A549 (cell line): ENCODE data around the gene NEDD9. TPM values are rescaled to one million over a fixed set of nuclear protein-coding genes. Genes with fewer than 3 reads are reported as not detected.

Source experiments
- ATAC-seq, 2 experiments: fragments of 200-7000 bp in 1 of 2; fragments of >200 bp in 1 of 2; cut with Nextera tagmentation in 1 of 2; cut with Tn5 transposase in 1 of 2; 3 replicates each; pipeline versions ENCODE4 v1.8.0 to v1.9.1; 2018 to 2020; ENCODE audit warnings: mild to moderate bottlenecking in 1 of 2, moderate library complexity in 1 of 2
- CTCF ChIA-PET: fragments of 300-600 bp; sonication (Branson Sonifier 250); formaldehyde crosslinking; extraction: SDS; loops from one replicate; lab custom pipeline; 2021; ENCODE audit warnings: antibody characterized with exemption, inconsistent platforms; lab: Yijun Ruan, JAX
- POLR2A ChIA-PET: fragments of 350-600 bp; formaldehyde crosslinking; extraction: SDS; loops from one replicate; lab custom pipeline; 2021; ENCODE audit warnings: antibody characterized with exemption, inconsistent platforms; lab: Yijun Ruan, JAX
- DNase-seq, 2 experiments: peaks; one replicate each; pipeline versions ENCODE4 v3.0.0 to v3.0.0-alpha.2; 2011 to 2016; ENCODE audit warnings: low read depth in 1 of 2, low spot score in 1 of 2
- FAIRE-seq: peaks from 2 replicates; lab custom pipeline; 2011; peaks lifted over from hg19 to GRCh38; lab: Jason Lieb, UNC
- H3K27ac ChIP-seq, 2 experiments: fragments of >200 bp; sonication (Bioruptor Twin); formaldehyde crosslinking; 3 replicates each; pipeline ENCODE4 v1.5.1; 2016 to 2017
- H3K4me1 ChIP-seq: fragments of >200 bp; sonication (Bioruptor Twin); formaldehyde crosslinking; 3 replicates; pipeline ENCODE4 v1.6.1; 2016
- H3K4me2 ChIP-seq: fragments of >200 bp; sonication (Bioruptor Twin); formaldehyde crosslinking; 3 replicates; pipeline ENCODE4 v1.6.1; 2016
- H3K4me3 ChIP-seq: fragments of >200 bp; sonication (Bioruptor Twin); formaldehyde crosslinking; 3 replicates; pipeline ENCODE4 v1.5.1; 2016
- H3K9me3 ChIP-seq: fragments of >200 bp; sonication (Bioruptor Twin); formaldehyde crosslinking; 3 replicates; pipeline ENCODE4 v1.6.1; 2016
- BHLHE40 ChIP-seq: IDR thresholded peaks from 2 replicates; pipeline ENCODE4 v1.6.1; 2012; ENCODE audit warnings: low read depth, low read length, inconsistent platforms
- CEBPB ChIP-seq, 2 experiments: fragments of >200 bp in 1 of 2; sonication (Bioruptor Twin) in 1 of 2; formaldehyde crosslinking in 1 of 2; IDR thresholded peaks; 2 replicates each; pipeline ENCODE4 v1.6.1; 2012 to 2016
- CTCF ChIP-seq: fragments of >200 bp; sonication (Bioruptor Twin); formaldehyde crosslinking; IDR thresholded peaks from 3 replicates; pipeline ENCODE4 v1.5.1; 2016
- E2F6 ChIP-seq: IDR thresholded peaks from 2 replicates; pipeline ENCODE4 v1.6.1; 2012; ENCODE audit warnings: low read depth, borderline replicate concordance
- EP300 ChIP-seq, 2 experiments: fragments of >200 bp; sonication (Bioruptor Twin); formaldehyde crosslinking; IDR thresholded peaks; 2 replicates in 1 of 2; 3 replicates in 1 of 2; pipeline ENCODE4 v1.6.1; 2016 to 2017
- FOSB ChIP-seq: fragments of 250-450 bp; sonication (Bioruptor Pico); IDR thresholded peaks from 2 replicates; pipeline ENCODE4 v1.5.0; 2020; ENCODE audit warnings: mild to moderate bottlenecking, moderate library complexity
- GATA3 ChIP-seq: IDR thresholded peaks from 2 replicates; pipeline ENCODE4 v1.6.1; 2012; ENCODE audit warnings: borderline replicate concordance
- HDAC2 ChIP-seq: fragments of 200-600 bp; sonication (generic); IDR thresholded peaks from 2 replicates; pipeline ENCODE4 v1.6.1; 2016
- HEYL ChIP-seq: fragments of 250-450 bp; sonication (Bioruptor Pico); IDR thresholded peaks from 2 replicates; pipeline ENCODE4 v1.8.0; 2021; ENCODE audit warnings: mild to moderate bottlenecking, moderate library complexity
- HOXA7 ChIP-seq: fragments of 250-450 bp; sonication (Bioruptor Pico); IDR thresholded peaks from 2 replicates; pipeline ENCODE4 v1.5.0; 2020; ENCODE audit warnings: mild to moderate bottlenecking, moderate library complexity
- HOXB5 ChIP-seq: fragments of 250-450 bp; sonication (Bioruptor Pico); IDR thresholded peaks from 2 replicates; pipeline ENCODE4 v1.5.0; 2020; ENCODE audit warnings: mild to moderate bottlenecking, moderate library complexity
- JUNB ChIP-seq: fragments of >200 bp; sonication (Bioruptor Twin); formaldehyde crosslinking; IDR thresholded peaks from 2 replicates; pipeline ENCODE4 v1.6.1; 2016
- RARB ChIP-seq: fragments of 250-450 bp; sonication (Bioruptor Pico); IDR thresholded peaks from 2 replicates; pipeline ENCODE4 v1.8.0; 2021; ENCODE audit warnings: mild to moderate bottlenecking, moderate library complexity
- TP53 ChIP-seq: fragments of 250-450 bp; sonication (Bioruptor Pico); IDR thresholded peaks from 2 replicates; pipeline ENCODE4 v1.5.0; 2021; ENCODE audit warnings: mild to moderate bottlenecking, moderate library complexity
- WGBS: methylation state at CpG from one replicate; pipeline ENCODE4 v1.1.6; 2017; ENCODE audit errors: missing lambda C conversion rate; 5-methylcytosine and 5-hydroxymethylcytosine counted together
- polyA plus RNA-seq, 4 experiments: library from polyadenylated mRNA; depleted of rRNA in 3 of 4; stranded (reverse); fragments of >200 nt; fragmentation: RNase III in 1 of 4; extraction: RNeasy Plus Mini Kit Qiagen cat#74134 plus additional on column Dnase treatment in 1 of 4; gene quantifications; 2 replicates in 3 of 4; 3 replicates in 1 of 4; pipeline ENCODE4 v1.2.3, GENCODE V29; 2011 to 2017

NEDD9 gene
- polyA plus RNA-seq, 2 of the 4 experiments (the other 2 are of a cell fraction), result 46.7 to 79.6 TPM

- TF ChIP-seq JUNB, result peak; percentile 50; the same call in 1 of the 2 replicates
- TF ChIP-seq, all 56 proteins: peak for 16
Measured at GRCh38 chr6:11218538-11219399, 13.7 kb downstream of the NEDD9 start (continued).

- peaks cover 100% of the 10 kb centered on the region for H3K4me1 ChIP-seq
- ATAC-seq (no peak), DNase-seq (peak in 1 of 2 experiments; percentile 27), FAIRE-seq (no peak)
- H3K9me3 ChIP-seq, result no peaks in the 10 kb centered on the region
- no peak overlapping the region for H3K4me3 ChIP-seq
- CTCF ChIA-PET, result interaction anchor here (0.6 to 13.0 kb wide), 2 partner anchors 8 to 279 kb away, joined by 3 to 66 read pairs; no protein-coding TSS in a partner anchor
- H3K4me2 ChIP-seq, result peak overlapping the region; percentile 92
- POLR2A ChIA-PET, result interaction anchor here (0.5 to 1.2 kb wide), 3 partner anchors 11 to 217 kb away, joined by 3 to 6 read pairs (median 5); no protein-coding TSS in a partner anchor
- 54% methylated on average over 3 of the region's 3 CpGs for WGBS
- H3K27ac ChIP-seq, result peak overlapping the region; percentile 93 to 94
- TF ChIP-seq HEYL (peak; percentile 59), CTCF (no peak), FOSB (CRISPR knock-in tag) (0 out of 2 replicates have a peak, but pooled peaks have one; percentile 14), E2F6 (no peak), HOXB5 (CRISPR knock-in tag) (peak; percentile 9; the same call in 1 of the 2 replicates)
Measured at GRCh38 chr6:11218102-11218442, 14.4 kb downstream of the NEDD9 start.

GRCh38 chr6:11217360-11218101, 14.9 kb downstream of the NEDD9 start:
- Histone ChIP-seq H3K4me2 (peak overlapping the region; percentile 92), H3K4me1 (peaks cover 100% of the 10 kb centered on the region), H3K27ac (peak overlapping the region; percentile 93 to 94), H3K9me3 (no peaks in the 10 kb centered on the region), H3K4me3 (no peak overlapping the region)
- WGBS, result 66% methylated on average over 4 of the region's 4 CpGs
- ChIA-PET CTCF (interaction anchor here (0.6 to 13.0 kb wide), 3 partner anchors 8 to 279 kb away, joined by 3 to 66 read pairs (median 4); no protein-coding TSS in a partner anchor), POLR2A (interaction anchor here (0.5 to 1.4 kb wide), 4 partner anchors 10 to 217 kb away, joined by 3 to 6 read pairs (median 4); no protein-coding TSS in a partner anchor)
- FAIRE-seq, result no peak
- TF ChIP-seq FOSB (CRISPR knock-in tag) (peak; percentile 86; the same call in 1 of the 2 replicates), JUNB (no peak), GATA3 (peak; percentile 56; the same call in 1 of the 2 replicates), BHLHE40 (no peak), RARB (CRISPR knock-in tag) (0 out of 2 replicates have a peak, but pooled peaks have one; percentile 41), E2F6 (no peak), HOXA7 (CRISPR knock-in tag) (peak; percentile 92), EP300 (IDR thresholded peaks at IDR 0.05) (peak in 1 of 2 experiments; percentile 33; a peak in 2 of 5 replicates), HDAC2 (no peak), HOXB5 (CRISPR knock-in tag) (0 out of 2 replicates have a peak, but pooled peaks have one; percentile 16), CEBPB (IDR thresholded peaks at IDR 0.05) (no peak), TP53 (CRISPR knock-in tag) (peak; percentile 39; the same call in 1 of the 2 replicates)
- peak in 1 of 2 experiments; percentile 74 for DNase-seq
- peak in 1 of 2 experiments; percentile 2; a peak in 2 of 6 replicates for ATAC-seq
